ENCODE data around the gene ACTN1. TPM values are rescaled to one million over a fixed set of nuclear protein-coding genes. Genes with fewer than 3 reads are reported as not detected.

Gene ACTN1
- total and polyA plus RNA-seq, 2 experiments from 2014 or later, result 121 to 280 TPM

GRCh38 chr14:68949601-68949965 lies 29.5 kb downstream of the ACTN1 start (continued):
- TF ChIP-seq JUNB (IDR thresholded peaks at IDR 0.05; ENCODE audit: unreplicated experiment) (no peak), CREB1 (CRISPR knock-in tag; IDR thresholded peaks at IDR 0.05; ENCODE audit: low read depth) (no peak), NANOG (IDR thresholded peaks at IDR 0.05; ENCODE audit: borderline replicate concordance) (no peak)

GRCh38 chr14:68948686-68949600 lies 30.2 kb downstream of the ACTN1 start:
- Histone ChIP-seq H3K9me2 (ENCODE audit: insufficient read depth) (no peaks in the 10 kb centered on the region), H3K27me3 (ENCODE audit: insufficient read depth) (no peaks in the 10 kb centered on the region), H3K27ac (ENCODE audit: low read depth) (0 out of 2 replicates have a peak overlapping the region, but pooled peaks have one; percentile 39), H3K4me3 (no peak overlapping the region), H3K4me1 (ENCODE audit: insufficient read depth) (peaks cover 41% of the 10 kb centered on the region), H3K79me2 (replicated peaks; ENCODE audit: insufficient read depth) (peaks cover 100% of the 10 kb centered on the region), H4K20me1 (replicated peaks; ENCODE audit: insufficient read depth) (peaks cover 61% of the 10 kb centered on the region), H2AFZ (no peak overlapping the region), H3F3A (replicated peaks; ENCODE audit: low read depth) (no peaks in the 10 kb centered on the region), H3K36me3 (ENCODE audit: insufficient read depth) (no peaks in the 10 kb centered on the region), H3K4me2 (no peak overlapping the region)
- Mint-ChIP-seq H3K27ac (peak overlapping the region; percentile 67; the same call in 1 of the 2 replicates), H3K9me3 (no peaks in the 10 kb centered on the region), H3K4me1 (peaks cover 68% of the 10 kb centered on the region), H3K4me3 (no peak overlapping the region), H3K36me3 (ENCODE audit: low read depth) (peaks cover 17% of the 10 kb centered on the region; the same call in 2 of the 3 replicates), H3K27me3 (ENCODE audit: insufficient read depth, low read depth, poor library complexity) (peaks cover 1% of the 10 kb centered on the region)
- DNase-seq (ENCODE audit: low spot score) (no peak), ATAC-seq (no peak)
- no peak for TF ChIP-seq JUNB (IDR thresholded peaks at IDR 0.05; ENCODE audit: unreplicated experiment)
- no peak for TF ChIP-seq ZNF462 (CRISPR knock-in tag; IDR thresholded peaks at IDR 0.05)
- TF ChIP-seq REST (IDR thresholded peaks at IDR 0.05; ENCODE audit: unreplicated experiment), result no peak
- TF ChIP-seq STAT1 (IDR thresholded peaks at IDR 0.05; ENCODE audit: unreplicated experiment), result no peak
- no peak for TF ChIP-seq CTCF (conservative IDR thresholded peaks at IDR 0.05; ENCODE audit: low read depth in 2 of 2)
- no peak for TF ChIP-seq EZH2 (IDR thresholded peaks at IDR 0.05; ENCODE audit: low read depth, unreplicated experiment)
- no peak for TF ChIP-seq ZNF331 (CRISPR knock-in tag; IDR thresholded peaks at IDR 0.05; ENCODE audit: low read depth)
- no peak for TF ChIP-seq CREB1 (CRISPR knock-in tag; IDR thresholded peaks at IDR 0.05; ENCODE audit: low read depth)
- TF ChIP-seq POLR2AphosphoS5 (IDR thresholded peaks at IDR 0.05; ENCODE audit: low read depth), result no peak
- no peak for TF ChIP-seq ZNF114 (CRISPR knock-in tag; IDR thresholded peaks at IDR 0.05)
